HG03064 (cell line): ENCODE results near the gene OGFOD3.

ENCODE experiments used
- ATAC-seq: cut with Tn5 transposase; IDR thresholded peaks from one replicate; pipeline ENCODE4 v1.9.1; 2021; ENCODE audit warnings: low read depth; ENCODE audit not compliant: unreplicated experiment

Gene OGFOD3

GRCh38 chr17:82447876-82448275, 29.5 kb upstream of the OGFOD3 start:
- ATAC-seq = no peak

GRCh38 chr17:82446649-82447048, 28.3 kb upstream of the OGFOD3 start:
- no peak for ATAC-seq

GRCh38 chr17:82446124-82446523, 27.7 kb upstream of the OGFOD3 start:
- no peak for ATAC-seq

GRCh38 chr17:82445542-82445941, 27.2 kb upstream of the OGFOD3 start:
- no peak for ATAC-seq

GRCh38 chr17:82444941-82445521, 26.6 kb upstream of the OGFOD3 start:
- no peak for ATAC-seq

GRCh38 chr17:82444284-82444893, 26.0 kb upstream of the OGFOD3 start:
- ATAC-seq = no peak

GRCh38 chr17:82443465-82444283, 25.3 kb upstream of the OGFOD3 start:
- no peak for ATAC-seq

- no peak for ATAC-seq
Measured at GRCh38 chr17:82442643-82443464, 24.5 kb upstream of the OGFOD3 start.

GRCh38 chr17:82441691-82442487, 23.5 kb upstream of the OGFOD3 start:
- no peak for ATAC-seq

GRCh38 chr17:82440991-82441627, 22.7 kb upstream of the OGFOD3 start:
- no peak for ATAC-seq

- ATAC-seq = no peak
Measured at GRCh38 chr17:82440469-82440981, 22.1 kb upstream of the OGFOD3 start.

GRCh38 chr17:82439829-82440365, 21.5 kb upstream of the OGFOD3 start:
- no peak for ATAC-seq

- ATAC-seq = no peak
Measured at GRCh38 chr17:82439194-82439828, 20.9 kb upstream of the OGFOD3 start.

- no peak for ATAC-seq
Measured at GRCh38 chr17:82438401-82439193, 20.2 kb upstream of the OGFOD3 start.

- no peak for ATAC-seq
Measured at GRCh38 chr17:82437325-82437668, 18.9 kb upstream of the OGFOD3 start.

GRCh38 chr17:82436601-82437324, 18.4 kb upstream of the OGFOD3 start:
- ATAC-seq = no peak
